ENCODE results near the gene RETREG3.
A peak's percentile ranks its signal among the peaks of the same experiment; 100 is the strongest.
"Not testable (repeated sequence)": the region's sequence is repeated elsewhere in the genome, so short reads cannot be mapped to it uniquely, and the experiment has no call there.

The RETREG3 gene, protein sequence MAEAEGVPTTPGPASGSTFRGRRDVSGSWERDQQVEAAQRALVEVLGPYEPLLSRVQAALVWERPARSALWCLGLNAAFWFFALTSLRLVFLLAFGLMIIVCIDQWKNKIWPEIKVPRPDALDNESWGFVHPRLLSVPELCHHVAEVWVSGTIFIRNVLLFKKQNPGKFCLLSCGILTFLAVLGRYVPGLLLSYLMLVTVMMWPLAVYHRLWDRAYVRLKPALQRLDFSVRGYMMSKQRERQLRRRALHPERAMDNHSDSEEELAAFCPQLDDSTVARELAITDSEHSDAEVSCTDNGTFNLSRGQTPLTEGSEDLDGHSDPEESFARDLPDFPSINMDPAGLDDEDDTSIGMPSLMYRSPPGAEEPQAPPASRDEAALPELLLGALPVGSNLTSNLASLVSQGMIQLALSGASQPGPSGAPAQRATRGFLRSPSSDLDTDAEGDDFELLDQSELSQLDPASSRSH

DNA sequence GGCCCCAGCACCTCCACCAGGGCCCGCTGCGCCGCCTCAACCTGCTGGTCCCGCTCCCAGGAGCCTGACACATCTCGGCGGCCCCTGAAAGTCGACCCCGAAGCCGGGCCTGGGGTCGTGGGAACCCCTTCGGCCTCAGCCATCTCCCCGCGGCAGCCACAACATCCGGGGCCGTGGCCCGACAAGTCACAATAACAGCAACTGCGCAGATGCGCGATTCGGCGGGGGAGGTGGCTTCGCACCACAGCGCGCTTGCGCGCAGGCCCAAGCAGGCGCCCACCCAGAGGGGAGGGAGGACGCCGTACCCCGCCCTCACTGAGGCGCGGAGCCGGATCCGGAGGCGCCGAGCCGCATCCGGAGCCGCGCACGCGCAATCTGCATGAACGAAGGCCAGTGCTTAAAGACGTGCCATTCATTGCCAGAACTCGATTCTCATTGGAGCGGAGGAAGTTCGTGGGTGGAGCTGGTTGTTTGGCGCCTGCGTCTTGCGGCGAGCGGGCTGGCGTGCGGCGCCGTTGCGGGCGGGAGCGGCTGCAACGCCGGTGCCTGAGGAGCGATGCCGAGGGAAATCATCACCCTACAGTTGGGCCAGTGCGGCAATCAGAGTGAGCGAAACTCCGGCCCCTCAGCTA, at the start of gene RETREG3, which contains the start of gene TUBG1:
Gene RETREG3 (minus strand): TSS at position 193 of the 632 bp plus-strand sequence. CDS start 50 bp downstream, at position 143.
Gene TUBG1 (plus strand): TSS at position 502 of the 632 bp plus-strand sequence. CDS start 55 bp downstream, at position 557.
- peak; percentile 100 for DNase-seq

DNA sequence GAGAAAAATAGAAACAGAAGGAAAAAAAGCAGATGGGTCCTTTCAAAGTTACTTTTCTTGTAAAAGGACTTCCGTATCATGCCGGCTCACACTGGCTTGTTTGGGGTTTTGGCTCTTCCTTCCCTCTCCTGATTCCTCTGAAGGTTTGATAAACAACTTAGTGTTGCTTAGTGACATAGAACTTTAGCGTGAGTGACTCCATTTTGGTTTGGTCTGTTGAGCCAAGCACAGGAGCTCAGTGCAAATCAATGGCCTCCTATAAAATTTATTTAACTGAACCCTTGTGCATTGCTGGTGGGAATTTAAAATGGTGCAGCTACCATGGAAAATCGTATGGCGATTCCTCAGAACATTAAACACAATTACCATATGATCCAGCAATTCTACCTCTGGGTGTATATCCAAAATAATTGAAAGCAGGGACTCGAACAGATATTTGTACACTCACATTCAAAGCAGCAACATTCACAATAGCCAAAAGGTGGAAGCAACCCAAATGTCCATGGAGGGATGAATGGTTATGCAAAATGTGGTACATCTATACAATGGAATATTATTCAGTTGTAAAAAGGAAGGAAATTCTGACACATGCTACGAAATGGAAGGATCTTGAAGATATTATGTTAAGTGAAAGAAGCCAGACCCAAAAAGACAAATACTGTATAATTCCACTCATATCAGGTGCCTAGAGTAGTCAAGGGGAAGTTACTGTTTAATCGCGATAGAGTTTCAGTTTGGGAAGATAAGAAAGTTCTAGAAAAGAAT, 48.8 kb upstream of the RETREG3 start:
- no peak for DNase-seq

DNA sequence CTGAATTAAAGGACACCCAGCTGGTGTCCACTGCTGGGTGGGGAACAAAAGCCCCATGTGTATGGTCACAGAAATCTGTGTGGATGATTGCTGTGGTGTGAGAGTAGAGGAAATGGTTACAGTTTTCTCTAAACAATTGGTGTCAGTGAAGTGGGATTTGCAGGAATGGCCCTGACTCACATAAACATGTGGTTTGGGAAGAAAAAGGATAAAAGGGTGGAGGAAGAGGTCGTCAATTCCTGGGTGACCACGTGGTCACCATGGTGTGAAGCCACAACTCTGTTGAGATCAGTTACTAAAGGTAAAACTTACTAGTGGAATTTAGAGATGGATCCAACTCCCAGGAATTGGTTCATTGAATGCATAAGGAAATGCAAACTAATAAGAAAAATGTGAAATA, 46.4 kb upstream of the RETREG3 start:
- DNase-seq = no peak

DNA sequence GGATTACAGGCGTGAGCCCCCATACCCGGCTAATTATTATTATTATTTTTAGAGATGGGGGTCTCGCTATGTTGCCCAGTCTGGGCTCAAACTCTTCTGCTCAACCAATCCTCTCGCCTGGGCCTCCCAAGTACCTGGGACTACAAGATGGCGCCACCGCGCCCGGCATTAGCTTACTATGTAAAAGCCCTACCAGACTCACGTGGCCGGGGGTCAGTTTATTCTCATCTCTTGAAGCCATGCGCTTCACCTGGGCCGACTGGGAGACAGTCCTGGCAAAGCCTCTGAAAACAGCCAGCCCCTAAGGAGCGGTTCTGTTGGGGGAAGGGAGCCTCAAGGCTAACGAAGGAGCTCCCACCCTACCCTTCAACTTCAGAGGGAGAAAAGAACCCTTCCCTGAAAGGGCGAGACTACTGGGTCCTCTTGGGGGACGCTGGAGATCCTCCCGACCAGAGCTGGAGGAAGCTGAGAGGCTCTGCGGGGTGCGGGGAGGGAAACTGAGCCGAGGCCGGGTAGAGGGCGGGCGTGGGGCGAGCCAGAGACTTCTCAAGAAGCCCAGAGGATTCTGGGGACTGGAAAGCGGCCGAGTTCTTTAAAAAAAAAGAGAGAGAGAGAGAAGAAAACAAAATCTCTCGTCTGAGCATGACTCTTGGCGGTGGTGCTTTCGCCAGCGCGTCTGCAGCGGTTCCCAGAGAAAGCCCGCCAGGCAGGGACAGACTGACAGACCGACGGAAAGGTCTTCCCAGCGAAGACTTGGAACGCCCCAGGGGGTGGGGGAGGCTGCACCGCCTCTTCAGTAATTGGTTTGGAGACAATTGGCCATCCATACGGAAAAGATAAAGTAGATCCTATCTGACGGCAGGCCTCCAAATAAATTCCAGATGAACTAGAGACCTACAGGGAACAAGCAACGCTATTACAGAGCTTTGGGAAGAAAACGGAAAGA, 44.3 kb upstream of the RETREG3 start:
- DNase-seq = no peak

DNA sequence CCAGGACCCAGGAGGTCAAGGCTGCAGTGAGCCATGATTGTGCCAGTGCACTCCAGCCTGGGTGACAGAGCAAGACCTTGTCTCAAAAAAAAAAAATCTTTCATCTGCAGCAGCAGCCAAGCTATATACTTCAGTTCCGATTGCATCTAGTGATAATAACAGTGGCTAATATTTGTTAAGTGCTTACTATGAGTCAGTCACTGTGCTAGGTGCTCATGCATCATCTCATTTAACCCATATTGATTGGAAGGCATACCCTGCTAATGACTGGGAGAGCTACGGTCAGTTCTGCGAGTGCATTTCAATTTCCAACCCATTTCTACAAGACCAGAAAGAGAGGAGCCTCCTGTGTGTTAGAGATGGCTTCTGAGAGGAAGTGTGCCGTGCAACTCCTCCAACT, 42.2 kb upstream of the RETREG3 start:
- no peak for DNase-seq

DNA sequence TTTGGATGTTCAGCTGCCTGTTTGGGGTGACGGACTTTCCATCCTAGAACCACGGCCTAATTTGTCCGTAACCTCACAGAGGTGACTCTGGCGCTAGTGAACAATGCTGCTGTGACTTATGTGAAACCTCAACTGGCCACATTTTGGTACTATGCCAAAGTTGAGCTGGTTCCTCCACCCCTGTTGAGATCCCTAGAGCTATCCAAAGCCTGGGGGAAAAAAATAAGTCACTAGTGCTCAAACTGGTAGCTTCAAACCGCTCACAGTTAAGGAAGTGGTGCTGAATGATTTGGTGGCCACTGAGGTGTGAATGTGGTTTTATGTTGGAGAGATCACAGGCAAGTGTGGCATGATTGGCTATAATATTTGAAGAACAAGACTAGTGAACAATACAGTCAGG, 38.6 kb upstream of the RETREG3 start:
- no peak for DNase-seq

DNA sequence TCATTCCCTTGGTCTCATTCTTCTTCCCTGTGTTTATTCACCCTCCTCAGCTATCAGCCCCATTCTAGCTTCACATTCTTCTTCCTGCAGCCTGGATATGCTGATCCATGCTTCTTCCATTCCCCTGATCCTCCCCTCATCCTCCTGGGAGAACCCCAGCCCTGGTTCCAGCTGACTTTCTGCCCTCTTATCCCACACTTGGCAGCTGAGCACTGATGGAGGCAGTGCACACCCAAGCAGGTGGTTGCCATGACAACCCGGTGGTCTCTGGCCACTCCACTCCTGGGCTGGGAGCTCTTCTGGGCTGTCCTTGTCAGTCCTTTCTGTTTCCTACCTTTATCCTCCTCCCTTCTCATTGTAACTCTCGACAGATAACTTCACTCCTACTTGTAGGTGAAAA, 33.2 kb upstream of the RETREG3 start:
- DNase-seq = peak; percentile 4

DNA sequence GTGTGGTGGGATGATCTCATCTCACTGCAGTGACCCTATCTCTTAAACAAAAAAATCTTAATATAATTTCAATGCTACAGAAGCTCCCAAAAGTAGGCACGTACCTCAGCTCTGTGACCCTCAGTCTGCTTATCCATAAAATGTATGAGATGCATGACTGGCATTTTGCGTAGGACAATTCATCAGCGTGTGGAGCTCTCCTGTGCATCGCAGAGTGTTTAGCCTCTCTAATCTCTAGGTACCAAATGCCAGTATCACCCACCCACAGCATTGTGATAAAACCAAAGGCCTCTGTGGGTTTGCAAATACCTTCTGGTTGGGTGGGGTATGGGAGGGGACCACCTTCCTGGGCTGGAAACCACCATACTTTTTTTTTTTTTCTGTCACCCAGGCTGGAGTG, 30.9 kb upstream of the RETREG3 start:
- DNase-seq = no peak

DNA sequence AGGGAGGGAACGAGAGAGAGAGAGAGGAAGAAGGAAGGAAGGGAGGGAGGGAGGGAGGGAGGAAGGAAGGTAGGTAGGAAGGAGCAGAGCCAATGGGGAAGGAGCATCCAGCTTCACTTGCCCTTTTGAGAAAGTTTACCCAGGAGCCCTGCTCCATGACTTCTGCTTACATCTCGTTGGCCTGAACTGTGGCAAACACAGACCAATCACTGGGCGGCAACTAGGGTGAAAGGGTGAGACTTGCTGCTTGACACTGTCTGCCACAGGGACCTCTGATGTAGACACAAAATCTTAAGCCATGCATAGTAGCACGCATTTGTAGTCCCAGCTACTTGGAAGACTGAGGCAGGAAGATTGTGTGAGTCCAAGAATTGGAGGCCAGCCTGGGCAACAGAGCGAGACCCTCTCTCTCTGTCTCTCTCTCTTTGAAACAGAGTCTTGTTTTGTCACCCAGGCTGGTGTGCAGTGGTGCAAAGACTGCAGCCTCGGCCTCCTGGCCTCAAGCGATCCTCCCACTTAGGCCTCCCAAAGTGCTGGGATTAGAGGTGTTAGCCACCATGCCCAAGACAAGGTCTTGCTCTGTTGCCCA, 30.4 kb upstream of the RETREG3 start:
- no peak for DNase-seq

DNA sequence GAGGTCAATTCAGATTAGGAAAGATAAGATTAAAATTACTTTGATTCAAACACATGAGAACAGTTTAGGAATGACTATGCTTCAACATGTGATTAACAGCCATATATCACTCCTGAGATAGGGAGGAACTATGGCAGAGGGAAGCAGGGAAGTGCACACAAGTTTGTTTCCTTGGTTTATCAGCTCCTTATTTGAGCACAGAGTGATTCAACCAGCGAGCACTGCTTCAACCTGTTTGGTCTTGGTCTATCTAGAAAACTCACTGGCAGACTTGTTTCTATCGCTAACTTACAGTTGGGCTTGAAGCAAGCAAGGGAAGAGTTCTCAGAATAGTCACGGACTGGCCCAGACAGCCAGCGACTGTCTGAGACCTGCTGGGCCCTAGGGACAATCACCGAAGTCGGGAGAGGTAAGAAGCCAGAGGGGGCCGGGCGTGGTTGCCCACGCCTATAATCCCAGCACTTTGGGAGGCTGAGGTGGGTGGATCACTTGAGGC, 23.8 kb upstream of the RETREG3 start:
- no peak for DNase-seq

DNA sequence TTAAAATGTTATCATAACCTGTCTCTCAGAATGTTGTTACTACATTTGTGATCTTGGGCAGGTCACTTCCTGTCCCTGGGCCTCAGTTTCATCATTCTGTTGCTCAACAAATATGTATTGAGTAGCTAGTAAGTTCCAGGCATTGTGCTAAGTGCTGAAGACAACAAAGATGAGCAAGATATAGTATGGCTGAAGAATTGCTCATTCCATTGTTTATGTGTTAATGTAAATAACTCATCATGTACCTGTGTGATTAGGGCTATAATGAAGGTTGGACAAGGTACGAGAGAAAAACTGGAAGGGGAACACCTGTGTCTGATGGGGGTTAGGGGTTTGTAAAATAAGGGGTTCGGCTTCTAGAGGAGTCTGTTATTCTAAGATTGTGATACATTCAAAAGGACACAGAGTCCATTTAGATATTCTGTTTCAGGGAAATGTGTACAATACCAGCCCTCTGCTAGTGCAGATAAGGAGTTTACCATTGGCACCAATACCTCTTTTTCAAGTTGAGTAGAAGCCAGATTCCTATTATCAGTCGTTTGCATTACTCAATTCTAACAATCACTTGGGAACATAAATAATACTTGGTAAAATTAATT, 20.3 kb upstream of the RETREG3 start:
- no peak for DNase-seq

DNA sequence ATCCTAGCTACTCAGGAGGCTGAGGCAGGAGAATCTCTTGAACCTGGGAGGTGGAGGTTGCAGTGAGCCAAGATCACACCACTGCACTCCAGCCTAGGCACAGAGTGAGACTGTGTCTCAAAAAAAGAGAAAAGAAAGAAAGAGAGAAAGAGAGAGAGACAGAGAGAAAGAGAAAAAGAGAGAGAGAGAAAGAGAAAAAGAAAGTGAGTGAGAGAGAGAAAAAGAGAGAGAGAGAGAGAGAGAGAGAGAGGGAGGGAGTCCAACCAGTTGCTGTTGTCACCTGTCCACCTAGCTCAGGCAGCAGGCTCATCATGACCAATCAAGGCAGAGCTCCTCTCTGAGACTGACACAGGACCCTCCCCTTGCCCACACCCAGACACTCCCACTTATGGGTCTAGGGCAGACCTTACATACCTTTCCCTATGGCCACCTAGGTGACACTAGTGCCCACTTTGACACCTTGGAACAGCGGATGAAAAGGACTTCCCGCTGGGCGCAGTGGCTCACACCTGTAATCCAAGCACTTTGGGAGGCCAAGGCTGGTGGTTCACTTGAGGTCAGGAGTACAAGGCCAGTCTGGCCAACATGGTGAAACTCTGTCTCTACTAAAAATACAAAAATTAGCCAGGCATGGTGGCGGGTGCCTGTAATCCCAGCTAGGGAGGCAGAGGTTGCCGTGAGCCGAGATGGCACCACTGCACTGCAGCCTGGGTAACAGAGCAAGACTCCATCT, 18.0 kb upstream of the RETREG3 start:
- DNase-seq = not testable (repeated sequence)

DNA sequence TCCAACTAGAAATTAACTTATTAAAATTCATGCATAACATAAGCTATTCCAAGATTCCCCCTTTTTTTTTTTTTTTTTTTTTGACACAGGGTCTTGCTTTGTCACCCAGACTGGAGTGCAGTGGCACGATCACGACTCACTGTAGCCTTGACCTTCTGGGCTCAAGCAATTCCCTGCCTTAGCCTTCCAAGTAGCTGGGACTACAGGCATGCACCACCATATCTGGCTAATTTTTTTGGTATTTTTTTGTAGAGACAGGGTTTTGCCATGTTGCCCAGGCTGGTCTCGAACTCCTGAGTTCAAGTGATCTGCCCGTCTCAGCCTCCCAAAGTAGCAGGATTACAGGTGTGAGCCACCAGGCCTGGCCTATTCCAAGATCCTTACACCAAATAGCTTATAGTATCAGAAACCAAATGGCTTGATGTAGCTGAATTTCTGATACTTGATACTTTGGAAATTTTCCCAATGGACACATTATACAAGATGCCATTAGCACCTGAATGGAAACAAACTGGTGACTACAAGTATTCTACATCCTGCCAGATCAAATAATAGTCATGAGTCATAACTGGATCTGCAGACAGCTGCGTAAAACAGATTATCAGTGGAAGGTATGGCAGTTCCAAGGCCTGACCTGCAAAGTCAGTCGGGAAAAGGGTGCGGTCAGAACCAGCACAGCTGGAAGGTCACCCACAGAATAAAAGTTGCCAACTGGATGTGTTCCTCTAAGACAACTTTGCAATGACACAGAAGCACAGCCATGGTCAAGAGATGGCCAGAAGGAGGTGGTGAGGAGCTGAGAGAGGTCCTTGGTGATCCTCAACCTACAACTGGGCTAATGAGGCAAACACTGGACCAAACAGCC, 14.8 kb upstream of the RETREG3 start:
- DNase-seq = peak; percentile 23

DNA sequence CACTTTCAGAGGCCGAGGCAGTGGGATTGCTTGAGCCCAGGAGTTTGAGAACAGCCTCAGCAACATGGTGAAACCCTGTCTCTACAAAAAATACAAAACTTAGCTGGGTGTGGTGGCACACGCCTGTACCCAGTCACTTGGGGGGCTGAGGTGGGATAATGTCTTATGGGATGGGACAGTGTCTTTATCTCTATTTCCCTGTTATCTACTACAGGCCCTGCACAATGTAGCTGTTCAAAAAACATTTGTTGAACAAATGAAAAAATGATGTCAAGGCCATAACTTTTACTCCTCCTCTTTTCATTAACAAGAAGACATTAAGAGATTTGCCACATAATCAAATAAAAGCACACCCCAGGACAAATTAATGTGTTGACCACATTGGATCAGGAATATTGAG, 14.1 kb upstream of the RETREG3 start:
- DNase-seq = no peak

DNA sequence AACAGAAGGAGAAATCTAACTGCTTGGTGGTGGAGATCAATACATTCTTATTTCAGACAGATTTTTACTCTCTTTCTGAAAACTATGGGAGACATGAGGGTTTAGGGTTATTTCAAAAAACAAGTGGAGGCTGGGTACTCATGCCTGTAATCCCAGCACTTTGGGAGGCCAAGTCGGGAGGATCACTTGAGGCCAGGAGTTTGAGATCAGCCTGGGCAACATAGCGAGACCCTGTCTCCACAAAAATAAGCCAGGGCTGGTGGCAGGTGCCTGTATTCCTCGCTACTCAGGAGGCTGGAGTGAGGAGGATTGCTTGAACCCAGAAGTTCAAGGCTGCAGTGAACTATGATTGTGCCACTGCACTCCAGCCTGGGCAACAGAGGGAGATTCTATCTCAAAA, 12.8 kb upstream of the RETREG3 start:
- not testable (repeated sequence) for DNase-seq

DNA sequence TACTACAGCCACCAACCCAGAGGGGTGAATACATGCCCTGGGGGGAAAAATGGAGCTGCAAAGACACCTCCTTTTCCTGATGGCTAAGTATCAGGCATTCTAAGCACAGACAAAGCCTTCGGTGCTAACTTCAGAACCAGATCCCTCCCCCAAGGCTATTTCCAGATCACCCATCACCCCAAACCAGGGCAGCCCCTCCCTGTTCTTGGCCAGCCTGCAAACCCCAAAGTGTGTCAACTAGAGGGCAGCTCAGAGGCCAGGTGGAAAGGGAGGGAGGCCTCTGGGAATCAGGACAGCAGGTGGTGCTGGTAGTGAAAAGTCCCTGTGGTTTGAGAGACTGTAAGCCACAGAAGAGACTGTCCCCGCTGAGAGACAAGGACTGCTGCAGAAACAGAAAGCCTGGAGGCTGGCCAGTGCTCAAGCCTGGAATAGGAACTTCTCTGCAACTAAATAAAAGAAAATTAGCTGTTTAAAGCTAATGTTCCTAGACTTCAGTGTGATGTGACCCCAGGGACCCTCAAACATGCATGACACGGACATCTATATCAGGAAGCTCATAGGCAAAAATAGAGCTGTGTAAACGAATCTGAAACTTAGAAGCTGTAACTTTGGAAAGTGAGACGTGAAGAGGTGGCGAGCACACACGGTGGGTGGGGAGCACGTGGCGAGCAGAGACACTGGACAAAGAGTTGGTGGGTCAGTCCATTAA, 9.4 kb upstream of the RETREG3 start:
- DNase-seq = peak; percentile 7

DNA sequence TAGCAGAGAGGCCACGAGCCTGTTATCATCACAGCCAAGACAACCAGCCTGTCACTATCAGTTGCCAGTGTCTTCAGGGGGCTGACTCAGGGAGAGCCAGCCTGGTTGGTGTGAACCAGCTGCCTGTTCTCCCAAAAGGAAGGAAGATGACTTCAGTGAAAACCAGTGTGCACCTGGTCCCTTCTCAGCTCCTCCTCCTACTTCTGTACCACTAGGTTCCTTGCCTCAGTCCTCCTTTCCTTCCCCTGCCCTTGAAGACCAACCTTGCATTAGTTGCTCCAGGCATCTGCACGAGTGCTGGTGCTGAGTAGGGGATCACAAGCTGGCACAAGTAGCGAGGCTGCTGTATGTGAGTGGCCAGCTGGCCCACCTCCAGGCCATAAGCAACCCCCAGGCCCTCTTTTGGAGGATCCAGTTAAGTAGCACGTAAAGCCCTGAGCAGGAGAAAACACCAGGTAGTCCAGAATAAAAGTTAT, 8.8 kb upstream of the RETREG3 start:
- DNase-seq = no peak

DNA sequence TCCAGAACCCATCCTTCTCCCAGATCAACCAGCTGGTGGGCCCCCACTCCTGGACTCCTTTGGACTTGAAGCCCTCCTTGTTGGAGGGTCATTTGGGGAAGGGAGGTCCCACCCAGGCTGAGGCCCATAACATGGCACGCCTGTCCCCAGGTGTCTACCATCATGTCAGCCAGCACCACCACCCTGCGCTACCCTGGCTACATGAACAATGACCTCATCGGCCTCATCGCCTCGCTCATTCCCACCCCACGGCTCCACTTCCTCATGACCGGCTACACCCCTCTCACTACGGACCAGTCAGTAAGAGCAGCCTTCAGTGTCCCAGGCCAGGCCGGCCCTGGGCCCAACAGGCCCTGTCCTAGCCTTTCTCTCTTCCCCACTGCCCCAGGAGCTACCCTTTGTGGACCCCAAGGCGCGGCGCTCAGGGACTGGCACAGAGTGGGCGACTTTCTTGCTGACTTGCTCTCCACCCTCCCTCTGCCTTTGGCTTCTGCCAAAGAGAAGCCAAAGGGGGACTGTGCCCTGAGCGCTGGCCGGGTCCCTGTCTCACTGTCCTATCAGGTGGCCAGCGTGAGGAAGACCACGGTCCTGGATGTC, 4.6 kb upstream of the RETREG3 start:
- DNase-seq = no peak
